T47D (cell line): ENCODE results near the gene DCANP1.

Source experiments
- DNase-seq, 2 experiments: peaks; one replicate each; pipeline versions ENCODE4 v3.0.0 to v3.0.0-alpha.2; 2011 to 2012; ENCODE audit warnings: low read depth in 1 of 2, low spot score in 1 of 2
- JUND ChIP-seq: IDR thresholded peaks from 2 replicates; pipeline ENCODE4 v1.6.1; 2012; ENCODE audit warnings: low read depth
- in situ Hi-C: cut with HindIII; loops from 2 replicates; pipeline ENCODE4 v1.10.0; 2016; ENCODE audit warnings: low sequenced_read_pairs, low pct_unique_long_range_greater_than_20kb

DCANP1 gene

DNA sequence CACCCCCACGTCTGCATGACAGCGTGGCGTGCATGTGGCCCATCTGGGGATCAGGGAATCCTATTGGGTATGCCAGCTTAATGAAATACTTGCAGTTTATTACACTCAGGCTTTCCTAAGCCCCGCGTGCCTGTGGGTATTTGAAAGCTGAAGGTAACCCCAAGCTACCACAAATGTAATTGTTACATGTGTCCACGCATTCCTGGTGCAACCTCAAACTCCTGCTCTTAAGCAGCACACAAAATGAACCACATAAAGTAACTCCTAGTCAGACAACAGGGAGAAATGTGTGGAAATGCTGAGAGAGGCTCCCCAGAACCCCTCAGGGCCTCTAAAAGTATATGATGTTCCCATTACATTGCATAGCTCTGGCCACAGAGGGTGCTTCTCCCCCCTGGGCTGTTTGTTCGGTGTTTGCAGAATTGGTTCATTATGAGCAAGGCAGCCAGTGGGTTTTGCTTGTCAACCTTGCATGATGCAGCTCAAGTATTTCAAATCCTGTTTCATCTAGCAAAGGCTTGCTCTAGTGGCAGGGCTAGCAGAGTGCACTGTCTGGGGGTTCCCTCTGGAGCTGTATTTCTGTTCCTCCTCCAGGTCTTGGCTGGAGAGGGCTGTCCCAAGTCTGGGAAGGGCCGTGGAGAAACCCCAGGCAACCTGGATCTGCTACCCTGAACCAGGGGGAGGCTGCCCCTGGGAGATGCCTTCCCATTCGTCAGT lies 1.8 kb upstream of the DCANP1 start:
- DNase-seq = no peak
- in situ Hi-C loops = no loop called here
- TF ChIP-seq JUND = no peak

DNA sequence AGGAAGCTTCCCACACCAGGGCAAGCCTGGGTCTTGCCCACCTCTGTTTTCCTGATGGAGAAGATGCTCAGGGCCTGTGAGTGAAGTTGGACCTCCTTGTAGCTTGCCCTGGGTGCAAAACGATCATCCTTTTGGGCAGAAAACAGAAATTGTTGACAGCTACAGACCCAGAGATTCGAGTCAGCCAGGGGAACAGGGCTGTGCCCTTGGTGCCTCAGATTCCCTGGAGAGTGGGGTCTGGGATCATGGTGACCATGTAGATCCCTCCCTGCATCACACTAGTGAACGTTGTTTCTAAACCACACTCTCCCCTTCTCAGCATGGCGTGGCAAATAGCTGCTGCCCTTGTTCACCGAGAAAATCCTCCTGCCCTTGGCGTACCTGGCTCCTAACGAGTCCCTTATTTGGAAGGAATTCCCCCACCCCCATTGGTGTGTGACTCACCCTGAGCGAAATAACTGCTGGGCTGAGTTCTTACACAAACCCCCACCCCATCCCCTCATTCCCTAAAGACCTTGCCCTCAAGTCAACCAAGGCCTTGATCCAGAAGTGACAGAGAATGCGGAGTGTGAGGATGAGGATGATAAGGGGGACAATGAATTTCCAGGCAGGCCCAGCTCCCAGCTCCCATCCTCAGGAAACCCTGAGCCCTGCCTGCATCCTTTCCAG lies 1.1 kb upstream of the DCANP1 start:
- TF ChIP-seq JUND = no peak
- no peak for DNase-seq

DNA sequence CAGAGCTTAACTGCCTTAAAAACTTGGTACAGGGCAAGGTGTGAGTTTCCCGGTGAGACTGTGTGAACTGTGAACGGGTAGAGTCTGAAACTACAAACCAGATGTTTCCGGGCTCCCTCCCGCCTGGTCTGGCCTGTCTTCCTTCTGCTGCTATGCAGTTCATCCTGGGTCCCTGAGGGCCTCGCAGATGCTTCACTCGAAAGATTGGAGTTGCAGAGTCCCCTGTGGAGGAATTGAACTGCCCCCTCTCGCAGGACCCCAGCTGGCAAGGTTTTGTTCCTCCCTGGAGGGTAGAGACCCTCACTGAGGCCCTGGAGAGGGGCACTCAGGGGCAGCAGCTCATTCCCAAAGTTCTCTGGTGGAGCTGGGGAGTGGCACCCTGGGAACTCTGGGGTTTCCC lies 533 bp downstream of the DCANP1 start:
- TF ChIP-seq JUND = no peak
- in situ Hi-C loops = no loop called here
- no peak for DNase-seq

More for the DNA sequence above, 1.1 kb upstream of the DCANP1 start:
- in situ Hi-C loops = no loop called here

DNA sequence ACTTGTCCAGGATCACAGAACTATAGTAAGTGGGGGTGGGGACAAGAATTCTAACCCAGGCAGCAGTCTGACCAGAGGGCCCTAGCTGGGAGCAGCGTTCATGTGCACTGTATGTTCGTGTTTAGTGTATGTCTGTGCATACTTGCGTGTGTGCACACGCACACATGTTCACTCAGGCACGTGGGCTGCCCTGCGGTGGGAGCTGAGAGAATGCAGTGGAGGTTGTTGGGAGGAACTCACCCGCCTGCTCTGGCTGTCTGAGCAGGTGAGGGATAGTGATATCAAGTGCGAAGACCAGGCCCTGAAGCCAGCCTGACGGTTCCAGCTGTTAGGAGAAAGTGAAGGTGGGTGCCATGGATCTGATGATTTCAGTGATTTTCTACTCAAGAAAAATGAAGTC lies 942 bp downstream of the DCANP1 start:
- in situ Hi-C loops = no loop called here
- TF ChIP-seq JUND = no peak
- DNase-seq = no peak

DNA sequence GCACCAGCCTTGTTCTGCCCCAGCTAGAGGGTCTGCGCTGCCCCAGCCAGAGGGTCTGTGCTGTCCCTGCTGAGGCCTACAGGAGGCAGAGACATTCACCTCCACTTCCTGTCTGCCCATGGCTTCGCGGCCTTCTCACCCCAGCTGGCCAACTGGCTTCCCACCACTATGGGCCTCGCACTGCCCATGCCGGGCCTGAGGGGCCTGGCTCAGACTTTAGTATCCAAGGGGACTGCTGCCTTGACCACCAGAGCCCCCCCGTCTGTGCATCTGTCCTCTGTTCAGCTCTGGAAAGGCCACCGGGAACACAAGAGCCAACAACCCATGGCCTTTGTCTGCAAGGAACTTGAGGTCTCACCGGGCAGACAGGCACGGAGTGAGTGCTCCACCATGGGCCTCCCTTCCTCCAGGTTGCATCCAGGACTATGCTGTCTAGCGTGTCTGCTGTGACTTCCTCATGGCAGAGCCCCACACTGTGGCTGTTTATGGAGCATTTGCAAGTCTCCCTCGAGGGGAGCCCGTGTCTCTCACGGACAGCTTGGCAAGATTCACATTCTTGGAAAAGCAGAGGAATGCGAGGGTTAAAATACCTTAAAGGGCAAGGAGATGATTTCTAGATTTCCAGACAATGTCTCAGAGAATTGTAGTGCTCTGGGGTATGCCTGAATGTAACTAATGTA lies 1.7 kb downstream of the DCANP1 start:
- TF ChIP-seq JUND = no peak
- in situ Hi-C loops = no loop called here
- no peak for DNase-seq

DNA sequence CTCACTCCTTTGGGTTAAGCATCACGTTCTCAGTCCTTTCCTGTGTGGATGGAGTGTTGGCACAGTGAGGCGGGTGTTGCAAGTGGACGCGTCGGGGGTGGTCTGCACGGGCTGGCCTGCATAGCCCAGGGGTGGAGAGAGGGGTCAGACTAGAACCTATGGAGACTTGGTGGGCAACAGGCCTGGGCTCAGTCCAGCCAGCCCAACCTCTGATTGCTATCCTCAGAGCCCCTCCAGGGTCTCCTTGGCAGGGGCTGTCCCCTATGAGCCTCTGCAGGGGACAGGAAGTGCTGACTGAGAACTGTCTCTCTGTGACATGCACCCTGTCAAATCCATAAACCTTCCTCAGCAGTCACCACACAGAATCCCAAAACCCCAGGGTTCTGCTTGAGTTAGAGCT lies 2.3 kb downstream of the DCANP1 start:
- no peak for TF ChIP-seq JUND
- in situ Hi-C loops = no loop called here
- no peak for DNase-seq

DNA sequence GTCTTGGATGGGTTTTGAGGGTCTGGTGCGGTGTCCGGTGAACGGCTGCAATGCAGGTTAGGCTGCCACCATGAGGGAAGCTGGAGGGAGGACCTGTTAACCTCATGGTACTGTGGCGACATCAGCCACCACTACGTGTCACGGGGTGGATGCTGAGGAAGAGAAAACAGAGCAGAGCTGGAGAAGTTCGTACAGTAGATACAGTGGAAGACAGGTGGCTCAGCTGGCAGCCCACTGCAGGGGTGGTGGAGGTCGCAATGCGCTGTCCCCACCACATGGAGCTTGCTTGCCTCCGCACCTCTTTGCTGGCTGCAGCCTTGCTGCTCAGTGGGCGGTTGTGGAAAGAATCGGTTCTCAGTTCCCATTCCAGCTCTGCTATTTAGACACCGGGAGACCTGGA lies 2.8 kb downstream of the DCANP1 start:
- in situ Hi-C loops = no loop called here
- no peak for TF ChIP-seq JUND
- no peak for DNase-seq

DNA sequence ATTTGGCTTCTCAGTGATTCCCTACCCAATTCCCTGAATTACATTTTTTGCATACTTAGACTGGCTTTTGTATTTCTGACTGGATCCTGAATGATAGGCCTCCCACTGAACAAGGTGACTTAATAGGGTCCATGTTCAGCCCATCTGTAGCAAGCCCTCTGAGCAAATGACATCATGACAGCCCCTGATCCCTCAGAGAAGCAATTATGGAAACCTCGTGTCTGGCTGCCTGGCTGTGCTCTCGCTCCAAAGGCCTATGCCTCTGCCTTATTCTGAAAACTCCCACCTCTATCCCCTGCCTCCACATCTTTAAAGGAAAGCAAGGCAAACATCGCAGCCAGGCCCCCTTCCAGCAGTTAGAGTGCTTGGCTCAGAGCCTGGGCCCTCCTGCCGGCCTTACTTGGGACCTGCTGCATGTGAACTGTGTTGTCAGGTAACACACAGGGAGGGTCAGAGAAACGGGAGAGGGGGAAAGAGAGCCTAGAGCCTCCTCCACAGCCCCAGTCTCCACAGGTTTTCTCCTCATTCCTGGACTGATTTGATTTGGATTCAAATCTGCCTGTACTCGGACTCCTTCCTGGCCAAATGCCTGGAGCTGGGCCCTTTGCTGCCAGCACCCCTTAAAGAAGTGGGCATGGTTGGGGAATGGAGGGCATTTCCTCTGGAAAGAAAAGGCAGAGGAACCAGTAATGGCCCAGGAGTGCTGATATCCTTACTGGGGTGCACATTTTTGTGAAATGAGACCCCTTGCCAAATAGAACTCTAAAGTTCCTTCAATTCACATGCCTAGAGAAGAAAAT lies 3.8 kb downstream of the DCANP1 start:
- no peak for DNase-seq
- TF ChIP-seq JUND = no peak
- in situ Hi-C loops = no loop called here

DNA sequence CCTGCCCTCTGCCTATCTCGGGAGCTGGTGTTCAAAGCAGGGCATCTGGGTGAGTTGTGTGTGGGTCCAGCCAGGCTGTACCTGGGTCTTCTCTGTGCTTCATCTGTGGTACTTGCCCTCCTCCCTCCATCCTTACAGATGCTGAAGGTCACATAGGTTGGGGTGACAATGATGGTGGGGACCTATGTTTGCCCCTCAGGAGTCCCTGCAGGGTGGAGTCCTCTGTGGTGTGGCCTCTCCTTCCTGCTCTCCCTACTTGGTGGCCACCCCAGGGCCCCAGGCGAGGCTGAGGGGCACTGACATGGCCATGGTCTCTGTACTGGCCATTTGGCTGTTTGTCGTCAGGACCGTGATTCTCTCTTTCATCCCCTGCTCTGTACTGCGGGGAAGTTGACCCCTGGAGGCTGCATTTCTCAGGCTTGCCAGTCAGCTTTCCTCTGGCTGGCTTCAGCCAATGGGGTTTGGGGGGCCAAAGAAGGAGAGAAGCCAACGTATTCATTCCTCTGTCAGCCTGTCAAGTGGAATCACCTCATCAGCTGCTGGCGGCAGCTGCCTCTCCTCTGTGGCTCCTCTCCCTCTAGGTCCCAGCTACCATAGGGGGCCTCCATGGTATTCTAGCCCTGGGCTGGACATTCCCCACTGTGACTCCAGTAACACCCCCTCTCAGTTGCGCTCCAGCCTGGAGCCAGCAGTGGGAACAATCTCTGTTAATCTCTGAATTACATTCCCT lies 4.6 kb downstream of the DCANP1 start:
- DNase-seq = no peak
- TF ChIP-seq JUND = no peak
- in situ Hi-C loops = no loop called here

DNA sequence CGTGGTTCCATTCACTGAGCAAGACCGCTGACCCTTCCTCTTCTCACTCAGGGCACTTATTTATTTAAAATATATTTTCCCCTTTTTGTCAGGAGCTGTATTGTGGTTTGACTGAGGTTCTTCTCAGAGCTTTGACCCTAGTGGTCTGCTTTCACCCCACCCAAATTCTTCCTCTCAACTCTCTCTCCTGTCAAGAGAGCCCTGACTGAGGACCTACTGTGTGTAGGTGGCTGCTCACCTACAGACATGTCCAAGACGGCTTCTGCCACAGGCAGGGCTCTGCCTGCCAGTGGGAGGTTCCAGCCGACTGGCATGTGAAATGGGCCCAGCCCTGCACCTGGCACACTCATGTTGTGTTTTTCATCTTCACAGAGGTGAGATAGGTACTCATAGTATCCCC lies 5.2 kb downstream of the DCANP1 start:
- no peak for DNase-seq
- TF ChIP-seq JUND = no peak
- in situ Hi-C loops = no loop called here

DNA sequence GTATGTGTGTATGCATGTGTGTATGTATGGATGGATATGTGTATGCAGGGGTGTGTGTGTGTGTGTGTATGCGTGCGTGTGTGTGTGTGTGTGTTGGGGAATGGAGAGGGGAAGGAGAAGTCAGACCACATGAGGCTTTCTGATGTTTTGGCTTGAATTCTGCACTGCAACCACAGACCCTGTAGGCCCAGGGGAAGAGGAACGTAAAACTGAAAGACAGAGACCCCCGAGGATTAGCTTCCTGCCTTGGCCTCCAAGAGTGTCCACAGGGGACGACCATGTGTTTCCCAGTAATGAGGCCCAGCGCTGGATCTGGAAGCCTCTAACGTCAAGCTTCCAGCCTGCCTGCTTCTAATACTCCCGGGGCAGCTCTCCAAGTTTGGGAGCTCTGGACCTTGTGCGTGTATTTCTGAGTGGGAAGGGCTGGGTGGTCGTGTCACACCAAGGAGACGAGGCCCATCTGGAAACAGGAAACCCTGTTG lies 5.8 kb downstream of the DCANP1 start:
- TF ChIP-seq JUND = no peak
- DNase-seq = no peak
- in situ Hi-C loops = no loop called here

DNA sequence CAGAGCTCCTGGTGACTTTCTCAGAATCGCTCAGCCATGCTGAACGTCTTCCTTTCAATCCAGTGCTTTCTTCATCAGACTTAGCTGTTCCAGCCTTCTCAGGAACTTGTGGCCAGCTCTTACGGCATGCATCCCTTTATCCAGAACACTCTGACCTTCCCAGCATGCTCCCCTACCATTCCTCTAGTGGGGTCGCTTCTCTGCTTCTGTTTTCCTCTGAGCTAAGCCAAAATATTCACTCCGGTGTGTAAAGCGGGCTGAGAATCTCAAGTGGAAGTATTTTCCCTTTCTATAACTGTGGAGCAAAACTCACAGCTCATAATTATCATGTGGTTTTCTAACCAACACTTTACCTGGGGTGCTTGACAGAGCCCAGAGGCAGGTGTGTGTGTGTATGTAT lies 6.2 kb downstream of the DCANP1 start:
- DNase-seq = no peak
- TF ChIP-seq JUND = no peak
- in situ Hi-C loops = no loop called here
